SK-N-SH treated with all-trans-retinoic acid at 6 μM for 48 hours (cell line): ENCODE measurements around the gene SDK2.

Experiments used
- ATAC-seq: fragments of 200-7000 bp; cut with Tn5 transposase; 3 replicates; pipeline ENCODE4 v1.9.1; 2020; ENCODE audit warnings: mild to moderate bottlenecking, moderate library complexity
- CREB5 ChIP-seq: fragments of 250-450 bp; sonication (Bioruptor Pico); IDR thresholded peaks from 2 replicates; pipeline ENCODE4 v1.5.1; 2020; ENCODE audit warnings: low read depth, mild to moderate bottlenecking, moderate library complexity
- CSDC2 ChIP-seq: fragments of 250-450 bp; sonication (Bioruptor Pico); IDR thresholded peaks from 2 replicates; pipeline ENCODE4 v1.5.0; 2020; ENCODE audit warnings: mild to moderate bottlenecking, moderate library complexity
- GLIS3 ChIP-seq: fragments of 250-450 bp; sonication (Bioruptor Pico); IDR thresholded peaks from 2 replicates; pipeline ENCODE4 v1.5.0; 2020; ENCODE audit warnings: mild to moderate bottlenecking, moderate library complexity
- ISL1 ChIP-seq: fragments of 250-450 bp; sonication (Bioruptor Pico); IDR thresholded peaks from 2 replicates; pipeline ENCODE4 v2.1.2; 2022; ENCODE audit warnings: mild to moderate bottlenecking, moderate library complexity
- SNAI2 ChIP-seq: fragments of 250-450 bp; sonication (Bioruptor Pico); IDR thresholded peaks from 2 replicates; pipeline ENCODE4 v1.5.0; 2020; ENCODE audit warnings: mild to moderate bottlenecking, moderate library complexity
- TCF4 ChIP-seq: fragments of 250-450 bp; sonication (Bioruptor Pico); IDR thresholded peaks from 2 replicates; pipeline ENCODE4 v1.8.0; 2021; ENCODE audit warnings: mild to moderate bottlenecking, moderate library complexity, borderline replicate concordance
- TOX ChIP-seq: fragments of 250-450 bp; sonication (Bioruptor Pico); IDR thresholded peaks from 2 replicates; pipeline ENCODE4 v1.8.0; 2021; ENCODE audit warnings: mild to moderate bottlenecking, moderate library complexity, borderline replicate concordance
- TSHZ2 ChIP-seq: fragments of 250-450 bp; sonication (Bioruptor Pico); IDR thresholded peaks from 2 replicates; pipeline ENCODE4 v1.5.0; 2020; ENCODE audit warnings: mild to moderate bottlenecking, moderate library complexity
- ZFP30 ChIP-seq: fragments of 450-650 bp; formaldehyde crosslinking; IDR thresholded peaks from 2 replicates; pipeline ENCODE4 v1.5.0; 2022; ENCODE audit warnings: mild to moderate bottlenecking, moderate library complexity
- ZNF565 ChIP-seq: fragments of 450-650 bp; formaldehyde crosslinking; conservative IDR thresholded peaks from 2 replicates; pipeline ENCODE4 v1.5.0; 2020; ENCODE audit warnings: low read depth, mild to moderate bottlenecking, moderate library complexity
- ZNF70 ChIP-seq: fragments of 450-650 bp; formaldehyde crosslinking; IDR thresholded peaks from 2 replicates; pipeline ENCODE4 v1.5.0; 2020; ENCODE audit warnings: mild to moderate bottlenecking, moderate library complexity
- TF ChIP-seq, protein P1 (sequence below): fragments of 250-450 bp; sonication (Bioruptor Pico); IDR thresholded peaks from 2 replicates; pipeline ENCODE4 v1.8.0; 2021; ENCODE audit warnings: low read depth, mild to moderate bottlenecking, moderate library complexity, borderline replicate concordance

SDK2 gene

GRCh38 chr17:73348018-73348828 lies 296.0 kb downstream of the SDK2 start (continued):
- TF ChIP-seq TSHZ2 (no peak), ZNF565 (CRISPR knock-in tag) (no peak)

GRCh38 chr17:73347351-73347750 lies 296.9 kb downstream of the SDK2 start:
- no peak for ATAC-seq
- TF ChIP-seq, protein P1, sequence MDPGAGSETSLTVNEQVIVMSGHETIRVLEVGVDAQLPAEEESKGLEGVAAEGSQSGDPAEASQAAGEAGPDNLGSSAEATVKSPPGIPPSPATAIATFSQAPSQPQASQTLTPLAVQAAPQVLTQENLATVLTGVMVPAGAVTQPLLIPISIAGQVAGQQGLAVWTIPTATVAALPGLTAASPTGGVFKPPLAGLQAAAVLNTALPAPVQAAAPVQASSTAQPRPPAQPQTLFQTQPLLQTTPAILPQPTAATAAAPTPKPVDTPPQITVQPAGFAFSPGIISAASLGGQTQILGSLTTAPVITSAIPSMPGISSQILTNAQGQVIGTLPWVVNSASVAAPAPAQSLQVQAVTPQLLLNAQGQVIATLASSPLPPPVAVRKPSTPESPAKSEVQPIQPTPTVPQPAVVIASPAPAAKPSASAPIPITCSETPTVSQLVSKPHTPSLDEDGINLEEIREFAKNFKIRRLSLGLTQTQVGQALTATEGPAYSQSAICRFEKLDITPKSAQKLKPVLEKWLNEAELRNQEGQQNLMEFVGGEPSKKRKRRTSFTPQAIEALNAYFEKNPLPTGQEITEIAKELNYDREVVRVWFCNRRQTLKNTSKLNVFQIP (CRISPR knock-in tag) = no peak
- TF ChIP-seq CREB5 (CRISPR knock-in tag) = no peak
- TF ChIP-seq ZNF70 (CRISPR knock-in tag) = no peak
- no peak for TF ChIP-seq ZNF565 (CRISPR knock-in tag)
- TF ChIP-seq SNAI2 (CRISPR knock-in tag) = no peak
- TF ChIP-seq ISL1 (CRISPR knock-in tag) = no peak
- TF ChIP-seq TOX (CRISPR knock-in tag) = no peak

DNA sequence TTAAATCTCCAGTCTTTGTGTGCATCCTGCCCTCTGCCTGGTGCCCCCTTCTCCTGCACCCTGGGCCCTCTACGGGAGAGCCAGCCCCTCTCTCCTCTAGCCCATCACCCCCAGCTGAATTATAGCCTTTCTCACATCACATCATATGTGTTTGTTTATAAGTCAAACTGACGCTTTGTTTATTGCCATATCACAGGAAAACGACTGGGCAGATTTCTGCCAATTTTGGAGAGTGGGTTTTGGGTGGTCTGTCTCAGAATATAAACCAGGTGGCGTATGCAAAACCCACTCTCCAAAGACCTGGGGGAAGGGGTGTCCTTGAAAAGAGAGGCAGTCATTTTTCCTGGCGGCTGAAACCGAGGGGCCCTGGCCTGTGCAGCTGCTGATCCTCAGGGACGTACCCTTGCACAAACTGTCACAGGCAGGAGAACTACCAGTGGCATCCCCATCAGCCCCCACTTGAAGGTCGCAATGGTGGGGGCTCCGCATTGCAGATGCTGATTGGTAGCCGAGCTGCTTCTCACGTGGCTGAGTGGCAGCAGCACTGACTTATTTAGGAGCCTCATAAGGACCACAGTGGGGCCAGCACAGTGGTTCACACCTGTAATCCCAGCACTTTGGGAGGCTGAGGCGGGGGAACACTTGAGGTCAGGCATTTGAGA lies 297.6 kb downstream of the SDK2 start:
- TF ChIP-seq CREB5 (CRISPR knock-in tag) (no peak), CSDC2 (CRISPR knock-in tag) (no peak), TCF4 (CRISPR knock-in tag) (no peak), GLIS3 (CRISPR knock-in tag) (no peak), SNAI2 (CRISPR knock-in tag) (no peak)
- no peak for ATAC-seq

DNA sequence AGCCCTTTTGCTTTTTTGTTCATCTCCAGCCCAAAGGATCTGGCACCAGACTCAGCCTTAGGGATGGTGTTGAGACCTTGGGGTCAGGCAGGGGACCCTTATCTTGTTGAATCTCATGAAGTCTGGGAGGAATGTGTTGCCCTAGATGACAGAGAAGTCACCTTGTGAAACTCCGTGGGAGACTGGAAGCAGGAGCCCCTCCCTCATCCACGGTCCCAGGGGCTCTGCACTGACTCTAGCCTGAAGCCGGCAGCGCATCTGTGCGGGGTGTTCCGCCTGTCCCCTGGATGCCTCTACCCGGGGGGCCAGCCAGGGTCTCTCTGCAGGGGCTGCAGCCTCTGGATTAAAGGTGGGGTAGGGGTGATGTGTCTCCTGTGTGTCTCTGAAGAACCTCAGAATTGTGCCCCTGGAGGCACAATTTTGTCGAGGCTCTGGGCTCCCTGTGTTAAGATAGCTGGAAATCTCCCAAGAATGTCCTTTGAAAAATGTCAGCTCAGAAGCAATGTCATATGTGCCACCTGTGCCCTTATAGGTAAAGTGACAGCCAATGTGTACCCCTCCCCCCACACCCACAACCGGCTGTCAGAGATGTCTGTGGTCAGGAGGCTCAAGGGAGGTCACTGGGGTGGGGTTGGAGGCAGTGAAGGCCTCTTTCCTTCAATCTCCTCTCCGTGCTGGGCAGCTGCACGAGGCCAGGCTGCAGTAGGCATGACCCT lies 300.3 kb downstream of the SDK2 start:
- ATAC-seq = peak; percentile 5; the same call in 1 of the 3 replicates
- TF ChIP-seq ZFP30 (CRISPR knock-in tag) = no peak
- no peak; the same call in 1 of the 2 replicates for TF ChIP-seq TSHZ2
- no peak for TF ChIP-seq SNAI2 (CRISPR knock-in tag)
